CD4-positive, alpha-beta T cell treated with Interleukin-15 for 1 hour (primary cell): Measurements from ENCODE around the gene PKDREJ.

Experiments used
- DNase-seq: peaks from one replicate; pipeline ENCODE4 v3.0.0-alpha.2; 2020

PKDREJ gene

GRCh38 chr22:46233231-46233630 is 29.9 kb downstream of the PKDREJ start:
- DNase-seq: peak; percentile 38

GRCh38 chr22:46230262-46230901 is 32.8 kb downstream of the PKDREJ start:
- no peak for DNase-seq

DNA sequence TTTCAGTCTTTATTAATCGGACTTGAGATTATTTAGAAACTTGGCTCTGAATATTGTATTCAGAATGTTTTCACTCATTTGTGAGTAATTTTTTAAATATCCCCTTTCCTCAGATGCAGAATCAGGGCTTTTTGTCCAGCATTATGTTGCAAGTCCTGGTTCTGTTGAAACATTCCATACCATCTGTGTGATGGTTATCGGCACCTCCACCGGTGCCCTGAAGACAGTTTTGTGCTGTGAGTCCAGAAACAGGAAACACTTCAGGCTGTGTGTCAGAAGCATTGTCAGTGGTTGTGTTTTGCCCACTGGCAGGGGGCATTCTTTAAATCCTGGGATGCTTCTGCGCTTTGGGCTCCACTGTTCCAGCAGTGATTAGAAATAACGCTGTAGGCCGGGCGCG is 33.4 kb downstream of the PKDREJ start:
- no peak for DNase-seq

DNA sequence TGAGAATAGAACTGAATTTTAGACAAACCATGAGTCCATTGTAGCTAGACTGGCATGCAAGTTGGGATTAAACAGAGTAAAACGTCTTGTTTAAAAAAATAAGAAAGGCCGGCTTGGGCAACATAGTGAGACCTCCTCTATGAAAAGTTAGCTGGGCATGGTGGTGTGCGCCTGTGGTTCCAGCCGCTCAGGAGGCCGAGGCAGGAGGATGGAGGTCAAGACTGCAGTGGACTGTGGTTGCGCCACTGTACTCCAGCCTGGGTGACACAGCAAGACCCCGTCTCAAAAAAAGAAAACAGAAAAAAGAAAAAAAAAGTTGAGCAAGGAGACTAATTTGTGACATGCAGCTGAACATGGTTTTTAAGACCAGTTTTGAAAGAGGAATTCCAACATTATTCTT is 36.6 kb downstream of the PKDREJ start:
- DNase-seq: no peak

DNA sequence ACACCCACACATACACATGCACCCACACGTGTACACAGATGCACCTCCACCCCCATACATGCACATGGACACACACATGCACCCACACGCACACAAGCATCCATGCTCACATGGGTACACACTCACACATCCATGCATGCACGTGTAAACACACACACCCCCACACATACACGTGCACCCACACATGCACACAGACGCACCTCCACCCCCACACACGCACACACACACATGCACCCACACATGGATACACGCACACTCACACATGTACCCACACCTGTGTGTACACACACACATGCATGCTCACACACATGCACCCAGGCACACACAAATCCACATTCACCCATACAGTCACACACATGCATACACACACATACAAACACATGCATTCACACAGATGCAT is 37.5 kb downstream of the PKDREJ start:
- DNase-seq: no peak

GRCh38 chr22:46224898-46225290 is 38.2 kb downstream of the PKDREJ start:
- no peak for DNase-seq

GRCh38 chr22:46224044-46224897 is 38.9 kb downstream of the PKDREJ start:
- no peak for DNase-seq

GRCh38 chr22:46220921-46221320 is 42.2 kb downstream of the PKDREJ start:
- DNase-seq: no peak

- no peak for DNase-seq
These were observed 43.5 kb downstream of the PKDREJ start for GRCh38 chr22:46219636-46220035.

DNA sequence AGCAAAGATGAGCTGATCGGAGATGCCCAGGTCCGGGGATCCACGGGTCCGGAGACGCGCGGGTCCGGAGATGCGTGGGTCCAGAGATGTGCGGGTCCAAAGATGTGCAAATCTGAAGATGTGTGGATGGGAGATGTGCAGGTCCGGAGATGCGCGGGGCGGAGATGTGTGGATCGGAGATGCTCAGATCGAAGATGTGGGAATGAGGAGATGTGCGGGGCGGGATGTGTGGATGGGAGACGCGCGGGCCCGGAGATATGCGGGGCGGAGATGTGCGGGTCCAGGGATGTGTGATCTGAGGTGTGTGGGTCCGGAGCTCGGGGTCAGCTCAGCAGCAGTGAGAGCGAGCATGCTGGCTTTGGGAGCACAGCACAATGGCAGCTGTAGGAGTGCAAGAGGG is 48.5 kb downstream of the PKDREJ start:
- no peak for DNase-seq

- no peak for DNase-seq
These were observed 49.0 kb downstream of the PKDREJ start for GRCh38 chr22:46214149-46214548.

DNA sequence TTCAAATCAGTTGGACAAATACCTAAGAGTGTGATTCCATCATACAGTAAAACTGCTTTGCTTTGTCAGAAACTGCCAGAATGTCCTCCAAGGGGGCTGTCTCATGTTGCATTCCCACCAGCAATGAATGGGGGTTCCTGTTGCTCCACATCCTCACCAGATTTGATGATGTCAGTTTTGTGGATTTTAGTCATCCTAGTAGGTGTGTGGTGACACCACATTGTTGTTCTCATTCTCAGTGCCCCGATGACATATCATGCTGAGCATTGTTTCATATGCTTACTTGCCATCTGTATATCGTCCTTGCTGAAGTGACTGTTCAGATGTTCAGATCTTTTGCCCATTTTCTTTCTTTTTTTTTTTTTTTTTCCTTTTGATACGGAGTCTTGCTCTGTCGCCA is 50.1 kb downstream of the PKDREJ start:
- no peak for DNase-seq

- no peak for DNase-seq
These were observed 50.9 kb downstream of the PKDREJ start for GRCh38 chr22:46212195-46212594.

GRCh38 chr22:46209262-46209661 is 53.9 kb downstream of the PKDREJ start:
- DNase-seq: no peak
